Peyer's patch (tissue), 4 donors: ENCODE data around the gene UBE3B.

ENCODE experiments used
- POLR2A ChIP-seq, 2 donors: fragments of 450-650 bp; IDR thresholded peaks; one replicate each; pipeline ENCODE4 v1.5.1; 2017; ENCODE audit warnings: antibody characterized with exemption in 2 of 2, mild to moderate bottlenecking in 2 of 2, moderate library complexity in 2 of 2
- TF ChIP-seq, protein P1 (sequence below), 6 experiments: fragments of 450-650 bp in 4 of 6; fragments of 200-600 bp in 2 of 6; sonication (generic) in 1 of 6; IDR thresholded peaks; one replicate each; pipeline ENCODE4 v1.5.1; 2017 to 2019; ENCODE audit warnings: antibody characterized with exemption in 6 of 6, mild to moderate bottlenecking in 3 of 6, moderate library complexity in 1 of 6

DNA sequence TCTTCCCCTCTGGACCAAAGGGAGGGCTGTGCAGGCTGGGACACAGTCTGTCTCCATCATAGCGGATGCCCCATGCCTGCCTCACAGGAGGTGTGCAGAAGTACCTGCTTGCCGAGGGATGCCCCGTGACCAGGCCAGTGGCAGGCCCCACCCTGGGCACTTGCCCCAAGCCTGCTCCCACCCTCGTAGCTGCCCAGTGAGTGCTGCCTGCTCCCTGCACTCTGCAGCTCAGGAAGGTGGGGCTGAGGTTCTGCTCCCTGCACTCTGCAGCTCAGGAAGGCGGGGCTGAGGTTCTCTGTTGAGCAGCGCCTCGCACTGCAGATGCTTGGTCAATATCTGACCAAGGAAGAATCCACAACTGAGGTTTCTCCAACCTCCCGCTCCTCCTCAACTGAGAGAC is 89.0 kb downstream of the UBE3B start:
- TF ChIP-seq, protein P1, sequence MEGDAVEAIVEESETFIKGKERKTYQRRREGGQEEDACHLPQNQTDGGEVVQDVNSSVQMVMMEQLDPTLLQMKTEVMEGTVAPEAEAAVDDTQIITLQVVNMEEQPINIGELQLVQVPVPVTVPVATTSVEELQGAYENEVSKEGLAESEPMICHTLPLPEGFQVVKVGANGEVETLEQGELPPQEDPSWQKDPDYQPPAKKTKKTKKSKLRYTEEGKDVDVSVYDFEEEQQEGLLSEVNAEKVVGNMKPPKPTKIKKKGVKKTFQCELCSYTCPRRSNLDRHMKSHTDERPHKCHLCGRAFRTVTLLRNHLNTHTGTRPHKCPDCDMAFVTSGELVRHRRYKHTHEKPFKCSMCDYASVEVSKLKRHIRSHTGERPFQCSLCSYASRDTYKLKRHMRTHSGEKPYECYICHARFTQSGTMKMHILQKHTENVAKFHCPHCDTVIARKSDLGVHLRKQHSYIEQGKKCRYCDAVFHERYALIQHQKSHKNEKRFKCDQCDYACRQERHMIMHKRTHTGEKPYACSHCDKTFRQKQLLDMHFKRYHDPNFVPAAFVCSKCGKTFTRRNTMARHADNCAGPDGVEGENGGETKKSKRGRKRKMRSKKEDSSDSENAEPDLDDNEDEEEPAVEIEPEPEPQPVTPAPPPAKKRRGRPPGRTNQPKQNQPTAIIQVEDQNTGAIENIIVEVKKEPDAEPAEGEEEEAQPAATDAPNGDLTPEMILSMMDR (IDR thresholded peaks at IDR 0.05), result no peak
- no peak for TF ChIP-seq POLR2A (IDR thresholded peaks at IDR 0.05)
